NCI-H1092 (cell line): ENCODE results near the gene GOLGA6C.
"Not testable (repeated sequence)": the region's sequence is repeated elsewhere in the genome, so short reads cannot be mapped to it uniquely, and the experiment has no call there.

Experiments
- DNase-seq: peaks from one replicate; lab custom pipeline; 2025; lab: John Stamatoyannopoulos, UW

GOLGA6C gene

DNA sequence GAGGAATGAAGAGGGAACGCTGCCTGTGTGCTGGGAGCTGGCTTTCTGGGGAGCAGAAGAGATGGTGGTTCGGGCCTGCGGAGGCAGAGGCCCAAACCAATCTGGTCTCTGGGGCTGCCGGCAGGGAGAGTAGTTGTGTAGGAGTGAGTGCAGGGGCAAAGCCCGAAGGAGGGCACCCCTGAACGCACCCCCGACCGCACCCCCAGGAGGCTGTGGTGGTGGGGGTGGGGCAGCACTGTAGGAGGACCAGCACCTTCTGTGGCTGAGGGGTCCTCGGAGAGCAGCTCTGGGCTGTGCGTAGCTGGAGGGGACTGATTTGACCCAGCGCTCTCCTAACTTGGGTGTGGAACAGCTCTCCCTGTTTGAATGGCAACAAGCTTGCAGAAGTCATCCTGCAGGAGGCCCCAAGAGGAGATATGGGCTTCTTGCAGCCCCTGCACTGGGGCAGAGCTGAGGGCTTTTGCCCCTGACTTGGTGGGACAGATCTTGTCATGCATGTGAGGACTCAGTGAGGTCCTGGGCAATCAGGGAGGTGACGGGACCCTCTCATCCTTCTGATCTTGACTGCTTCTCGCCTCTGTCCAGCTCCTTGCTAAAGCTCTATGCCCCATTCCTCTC lies 30.4 kb upstream of the GOLGA6C start:
- DNase-seq, result no peak

DNA sequence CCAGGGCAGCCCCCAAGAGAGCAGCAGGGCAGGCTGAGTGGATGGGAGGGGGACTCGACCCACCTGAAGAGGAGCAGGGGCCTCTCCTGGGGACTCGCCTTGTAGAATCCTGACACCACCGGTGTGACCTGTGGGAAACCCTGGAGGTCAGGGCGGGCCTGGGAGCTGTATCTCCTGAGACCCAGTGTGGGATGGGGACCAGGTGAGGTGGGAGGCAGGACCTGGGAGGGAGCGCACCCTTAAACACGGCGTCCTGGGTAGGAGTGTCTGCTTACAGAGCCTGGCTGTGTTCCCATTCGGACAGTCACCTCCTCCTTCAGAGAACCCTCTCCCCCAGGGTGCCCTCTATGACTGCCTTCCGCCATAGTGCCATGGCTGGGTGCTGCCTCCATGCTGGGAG lies 29.3 kb upstream of the GOLGA6C start:
- DNase-seq, result no peak

DNA sequence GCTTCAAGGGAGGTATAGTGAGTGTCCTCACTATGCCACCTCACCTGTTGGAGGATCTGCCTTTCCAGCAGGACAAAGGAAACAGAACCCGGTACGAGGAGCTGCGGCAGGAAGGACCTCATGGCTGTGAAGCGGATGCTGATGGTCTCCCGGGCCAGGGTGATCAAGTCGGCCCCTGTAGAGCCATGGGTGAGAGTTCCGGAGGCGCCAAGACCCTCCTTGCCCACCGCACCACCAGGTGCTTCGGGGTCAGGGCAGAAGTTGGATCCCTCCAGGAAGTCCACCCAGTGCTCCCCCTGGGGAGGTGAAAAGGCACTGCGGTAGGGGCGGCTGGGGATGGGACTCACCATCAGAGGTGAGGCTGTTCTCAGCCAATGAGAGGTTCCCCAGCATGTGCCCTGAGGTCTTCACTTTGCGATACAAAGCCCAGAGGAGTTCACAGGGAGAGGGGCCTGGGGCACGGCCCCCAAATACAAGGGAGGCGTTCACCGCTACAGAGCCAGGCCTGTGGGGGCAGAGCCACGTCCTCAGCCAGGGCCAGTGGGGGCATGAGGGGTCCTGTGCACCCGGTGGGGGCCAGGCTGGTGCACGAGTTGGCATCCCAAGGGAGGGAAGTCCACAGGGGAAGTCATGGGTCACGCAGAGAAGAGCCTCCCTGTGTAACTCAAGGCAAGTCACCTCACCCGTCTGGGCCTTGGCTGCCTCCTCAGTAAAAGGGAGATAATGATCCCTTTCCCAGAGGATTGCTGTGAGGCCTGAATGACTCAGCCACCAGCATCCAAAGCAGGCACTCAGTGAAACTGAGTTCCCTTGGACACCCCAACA lies 28.7 kb upstream of the GOLGA6C start:
- no peak for DNase-seq

DNA sequence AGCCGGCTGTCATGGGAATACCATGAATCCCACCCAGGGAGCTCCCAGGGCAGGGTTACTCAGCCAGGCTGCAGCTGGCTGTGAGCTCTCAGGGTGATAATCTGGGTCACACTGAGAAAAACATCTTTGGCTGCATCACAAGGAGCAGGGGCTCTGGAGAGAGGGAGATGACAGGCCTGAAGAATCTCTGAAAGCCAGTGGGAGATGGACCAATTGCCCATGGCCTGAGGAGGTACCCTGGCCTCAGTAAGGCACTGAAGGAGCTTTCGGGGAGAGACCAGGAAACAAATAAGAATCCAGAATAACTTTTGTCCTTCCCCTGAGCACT lies 28.2 kb upstream of the GOLGA6C start:
- no peak for DNase-seq

DNA sequence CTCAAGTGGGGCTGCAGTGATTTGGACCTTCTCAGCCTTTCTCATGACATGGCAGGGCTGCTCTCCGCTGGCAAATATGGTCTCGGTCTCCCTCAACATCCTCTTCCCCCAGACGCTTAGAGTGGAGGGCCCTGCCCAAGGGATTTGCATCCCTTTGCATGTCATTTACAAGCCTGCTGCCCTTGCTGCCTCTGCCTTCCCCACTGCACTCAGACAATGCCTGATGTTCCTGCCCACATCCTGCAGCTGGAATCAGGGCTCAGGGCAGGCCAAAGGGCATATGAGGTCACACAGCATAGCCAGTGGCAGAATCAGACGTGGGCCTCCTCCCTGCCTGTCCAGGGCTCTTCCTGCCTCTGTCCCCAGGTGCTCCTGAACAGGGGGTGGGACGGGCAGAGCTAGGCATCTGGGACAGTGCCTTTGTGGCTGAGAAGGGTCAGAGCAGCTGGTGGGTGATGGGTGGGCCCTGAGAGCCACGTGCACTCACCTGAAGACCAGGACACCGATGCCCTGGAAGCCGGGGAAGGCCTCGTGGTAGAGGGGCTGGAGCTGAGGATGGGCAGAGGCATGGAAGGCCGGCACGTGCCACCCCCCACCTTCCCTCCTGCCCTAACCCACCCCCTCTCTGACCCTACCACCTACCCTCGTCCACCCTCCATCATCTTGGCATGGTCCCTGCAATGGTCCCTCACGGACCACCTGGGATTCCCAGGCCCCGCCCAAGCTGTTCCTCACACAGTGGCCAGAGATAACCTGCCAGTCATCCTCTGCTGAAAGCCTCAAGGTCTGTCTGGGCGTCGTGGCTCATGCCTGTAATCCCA lies 27.4 kb upstream of the GOLGA6C start:
- DNase-seq, result no peak

DNA sequence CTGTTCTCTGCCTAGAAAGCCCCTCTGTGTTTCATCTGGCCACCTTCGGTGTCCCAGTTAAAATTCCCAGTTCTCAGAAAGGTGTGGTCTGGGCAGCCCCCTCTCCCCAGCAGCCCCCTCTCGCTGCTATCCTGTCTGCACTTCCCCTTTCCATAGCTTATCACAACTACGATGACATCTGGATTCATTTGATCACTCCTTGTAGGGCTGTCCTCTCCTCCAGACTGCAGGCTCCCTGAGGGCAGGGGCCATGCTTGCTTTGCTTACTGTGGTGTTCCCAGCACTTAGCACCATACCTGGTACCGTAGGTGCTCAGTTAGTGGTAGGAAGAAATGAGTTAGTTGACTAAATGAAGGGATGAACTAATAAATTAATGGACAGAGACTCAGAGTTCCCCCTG lies 26.3 kb upstream of the GOLGA6C start:
- no peak for DNase-seq

DNA sequence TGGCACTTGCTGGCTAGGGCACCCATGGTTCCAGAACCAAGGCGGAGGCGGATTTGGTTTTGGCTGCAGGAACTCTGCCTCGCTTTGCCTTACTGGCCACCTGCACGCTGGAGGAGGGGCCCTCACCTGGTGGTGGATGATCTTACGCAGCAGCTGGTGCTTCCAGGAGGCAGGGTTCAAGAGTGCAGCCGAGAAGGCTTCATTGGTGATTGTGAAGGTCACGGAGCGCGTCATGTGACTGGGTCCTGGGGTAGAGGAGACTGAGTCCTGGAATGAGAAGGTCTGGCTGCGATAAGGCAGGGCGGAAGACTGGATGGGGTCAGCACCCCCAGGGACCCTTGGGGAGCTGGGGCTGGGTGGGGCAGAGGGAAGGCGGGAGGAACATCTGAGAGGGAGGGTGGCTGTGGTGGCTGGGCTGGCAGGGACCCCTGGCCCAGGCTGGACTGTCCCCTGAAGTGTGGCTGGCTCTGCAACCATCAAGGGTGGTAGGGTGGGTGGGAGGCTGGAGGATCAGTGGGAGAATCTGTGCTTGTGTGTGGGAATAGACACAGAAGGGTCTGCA lies 25.8 kb upstream of the GOLGA6C start:
- no peak for DNase-seq

DNA sequence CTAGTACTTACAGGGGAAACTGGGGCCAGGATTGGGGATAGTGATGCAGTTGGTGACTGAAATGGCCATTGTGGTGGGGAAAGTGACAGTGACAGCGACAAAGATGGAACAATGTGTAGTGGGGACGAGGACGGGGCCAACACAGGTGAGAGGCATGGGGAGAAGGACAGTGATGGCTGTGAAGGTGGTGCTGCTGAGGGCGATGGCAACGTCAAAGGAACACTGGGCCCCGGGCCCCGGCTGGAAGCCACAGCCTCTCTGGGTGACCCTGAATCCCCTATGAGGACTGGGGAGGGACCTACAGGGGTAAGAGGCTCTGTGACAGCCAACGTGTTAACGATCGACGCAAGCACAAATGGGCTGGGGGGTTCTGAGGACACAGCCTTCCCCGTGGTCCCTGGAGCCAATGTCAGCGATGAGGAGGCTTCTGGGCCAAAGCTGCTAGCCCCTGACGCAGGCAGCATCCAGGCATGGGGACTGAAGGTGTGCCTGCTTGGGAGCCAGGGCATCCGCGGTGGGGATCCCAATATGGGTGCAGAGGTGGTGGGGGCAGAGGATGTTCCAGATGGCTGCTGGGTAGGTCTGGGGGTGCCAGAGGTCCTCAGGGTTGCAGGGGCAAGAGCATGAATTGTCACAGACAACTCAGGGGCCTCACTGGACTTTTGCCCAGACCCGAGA lies 25.2 kb upstream of the GOLGA6C start:
- no peak for DNase-seq

DNA sequence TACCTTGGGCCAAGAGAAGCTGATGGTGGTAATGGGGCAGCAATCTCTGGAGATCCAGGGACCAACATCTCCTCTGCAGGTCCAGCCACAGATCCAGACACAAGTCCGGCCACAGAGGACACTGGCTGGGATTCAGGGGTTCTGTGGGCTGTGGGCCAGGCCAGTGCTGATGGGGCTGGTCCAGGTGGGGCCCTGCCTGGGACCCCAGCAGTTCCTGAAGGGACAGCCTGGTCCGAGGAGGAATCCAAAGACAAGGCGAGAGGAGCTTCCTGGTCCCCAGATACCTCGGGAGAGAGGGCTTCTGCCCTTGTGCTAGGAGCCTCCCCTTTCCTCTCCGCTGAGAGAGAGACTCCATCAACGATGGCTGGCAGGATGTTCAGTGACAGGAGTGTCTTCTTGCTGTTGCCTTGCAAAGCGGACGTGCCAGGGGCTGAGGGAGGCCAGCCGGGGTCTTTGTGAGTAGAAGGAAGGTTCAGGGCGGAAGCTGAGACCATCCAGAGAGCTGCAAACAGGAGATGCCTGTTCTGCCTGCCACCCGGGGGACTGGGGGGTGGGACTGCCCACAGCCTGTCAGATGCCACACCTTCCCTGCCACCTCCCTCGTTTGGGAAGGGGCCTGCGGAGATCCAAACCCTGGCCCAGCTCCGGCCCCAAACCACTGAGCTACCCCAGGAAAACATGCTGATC lies 24.5 kb upstream of the GOLGA6C start:
- DNase-seq, result no peak

DNA sequence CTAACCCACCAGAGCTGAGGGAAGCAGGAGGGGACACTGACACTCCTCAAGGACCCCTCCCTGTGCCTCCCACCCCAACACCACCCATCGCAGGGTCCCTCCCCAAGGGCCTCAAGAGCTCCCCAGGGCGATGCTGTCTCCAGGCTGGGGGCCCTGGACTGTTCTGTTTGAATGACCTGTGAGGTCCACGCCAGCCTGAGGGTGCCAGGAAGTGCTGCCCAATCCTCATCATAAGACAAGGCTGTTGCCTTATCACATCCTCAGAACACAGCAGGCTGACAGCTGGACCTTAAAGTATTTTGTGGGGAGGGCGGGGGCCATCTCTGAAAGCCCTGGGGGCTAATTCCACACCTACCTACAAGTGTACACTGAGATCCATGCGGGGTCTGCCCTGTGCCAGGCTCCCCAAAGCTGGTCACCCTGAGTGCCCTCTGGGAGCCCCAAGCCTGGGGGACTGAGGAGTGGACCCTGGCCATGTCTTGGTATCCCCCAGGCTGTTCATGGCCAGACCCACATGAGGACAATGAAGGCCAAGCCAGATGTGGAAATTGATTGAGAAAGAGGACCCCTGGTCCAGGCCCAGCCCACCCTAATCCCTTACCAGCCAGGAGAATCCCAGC lies 23.8 kb upstream of the GOLGA6C start:
- no peak for DNase-seq

DNA sequence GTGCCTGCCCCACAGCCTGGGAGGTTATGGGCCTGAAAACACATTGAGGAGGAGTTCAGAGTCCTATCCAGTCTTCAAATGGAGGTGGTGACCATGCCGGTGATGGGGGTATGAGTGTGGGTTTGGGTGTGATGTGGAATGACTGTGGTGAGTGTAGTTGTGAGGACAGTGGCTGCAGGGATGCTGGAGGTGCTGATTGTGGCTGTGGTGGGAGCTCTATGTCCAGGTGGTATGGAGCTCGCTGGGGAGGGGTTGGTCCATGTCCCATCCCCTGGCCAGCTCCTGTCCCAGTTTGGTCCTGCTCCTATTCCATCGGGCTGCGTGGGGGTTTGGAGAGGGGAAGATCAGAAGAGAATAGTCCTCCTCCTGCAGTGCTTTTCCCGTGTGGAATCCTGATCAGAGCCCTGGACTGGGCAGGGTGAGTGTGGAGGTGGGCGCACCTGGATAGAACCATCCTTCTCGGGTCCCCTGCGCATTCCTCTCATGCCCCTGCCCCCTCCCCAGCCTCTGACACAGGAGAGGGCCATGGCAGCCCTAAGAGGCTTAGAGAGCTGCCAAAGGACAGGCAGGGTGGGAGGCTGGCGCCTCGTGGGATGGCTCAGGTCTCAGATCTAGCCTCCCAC lies 23.0 kb upstream of the GOLGA6C start:
- DNase-seq, result no peak

DNA sequence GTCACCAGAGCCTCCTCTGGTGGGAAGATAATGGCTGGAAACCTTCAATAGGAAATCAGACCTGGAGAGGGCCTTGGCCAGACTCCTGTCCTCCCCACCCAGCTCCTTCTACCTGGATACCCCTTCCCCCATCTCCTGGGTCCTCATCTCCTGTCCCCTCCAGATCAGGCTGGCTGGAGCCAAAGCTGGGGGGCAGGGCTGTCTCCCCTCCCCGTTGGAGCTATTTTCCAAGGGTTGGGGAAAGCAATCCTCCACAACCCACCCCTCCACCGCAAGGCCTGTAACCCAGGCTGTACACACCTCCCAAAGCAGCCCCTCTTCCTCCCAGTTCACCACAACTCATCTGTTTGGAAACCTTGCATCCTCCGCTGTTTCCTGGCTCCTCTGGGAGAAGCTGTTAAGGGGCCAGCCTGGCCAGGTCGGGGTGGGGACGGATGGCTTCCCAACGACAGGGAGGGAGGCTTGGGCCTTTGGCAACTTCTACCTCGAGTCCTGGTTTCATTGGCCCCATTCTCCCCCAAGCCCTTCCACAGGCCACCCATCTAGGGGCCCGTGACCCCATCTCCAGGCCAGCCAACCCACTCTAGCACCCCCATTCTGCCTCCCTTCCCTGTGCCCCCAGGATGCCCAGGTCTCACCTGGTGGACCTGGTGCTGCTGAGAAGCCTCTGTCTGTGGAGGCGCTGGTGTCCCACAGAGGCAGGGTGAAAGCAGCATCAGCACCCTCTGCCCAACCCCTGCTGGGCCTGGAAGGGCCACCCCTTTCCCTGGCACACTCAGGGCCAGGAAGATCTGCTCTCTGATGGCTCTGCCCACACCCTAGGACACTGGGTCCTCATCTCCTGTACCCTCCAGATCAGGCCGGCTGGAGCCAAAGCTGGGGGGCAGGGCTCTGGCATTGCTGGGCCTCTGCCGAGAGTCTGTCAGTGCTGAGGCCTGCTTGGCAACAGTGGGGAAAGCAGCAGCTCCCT lies 22.1 kb upstream of the GOLGA6C start:
- no peak for DNase-seq

DNA sequence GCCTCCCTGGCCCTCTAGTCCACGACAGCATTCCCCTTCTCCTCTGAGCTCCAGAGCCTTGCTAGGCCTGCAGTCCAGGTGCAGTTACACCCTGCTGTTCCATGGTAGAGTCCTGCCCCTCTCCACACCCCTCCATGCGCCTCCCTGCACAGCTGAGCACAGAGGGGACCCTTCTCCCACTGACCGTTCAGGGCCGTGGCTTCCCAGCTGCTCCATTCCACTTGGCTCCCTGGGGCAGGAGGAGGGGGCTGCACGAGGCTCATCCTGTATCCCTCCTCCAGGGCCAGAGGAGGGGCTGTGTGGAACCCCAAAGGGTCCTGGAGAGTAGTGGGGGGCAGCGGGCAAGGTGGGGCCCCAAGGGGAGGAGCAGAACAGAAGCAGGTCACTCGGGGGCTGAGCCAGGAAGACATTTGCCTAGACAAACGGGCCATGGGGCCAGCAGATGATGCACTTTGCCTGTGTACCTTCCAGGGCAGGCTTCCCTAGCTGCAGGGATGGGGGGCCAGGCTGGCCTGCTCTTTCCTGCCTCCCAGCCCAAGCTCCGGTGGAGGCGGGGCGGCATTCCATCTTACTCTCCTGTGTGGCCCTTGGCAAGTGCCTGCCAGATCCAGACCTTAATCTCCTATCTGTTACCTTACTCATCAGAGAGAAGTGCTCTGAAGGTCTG lies 20.7 kb upstream of the GOLGA6C start:
- DNase-seq, result no peak

DNA sequence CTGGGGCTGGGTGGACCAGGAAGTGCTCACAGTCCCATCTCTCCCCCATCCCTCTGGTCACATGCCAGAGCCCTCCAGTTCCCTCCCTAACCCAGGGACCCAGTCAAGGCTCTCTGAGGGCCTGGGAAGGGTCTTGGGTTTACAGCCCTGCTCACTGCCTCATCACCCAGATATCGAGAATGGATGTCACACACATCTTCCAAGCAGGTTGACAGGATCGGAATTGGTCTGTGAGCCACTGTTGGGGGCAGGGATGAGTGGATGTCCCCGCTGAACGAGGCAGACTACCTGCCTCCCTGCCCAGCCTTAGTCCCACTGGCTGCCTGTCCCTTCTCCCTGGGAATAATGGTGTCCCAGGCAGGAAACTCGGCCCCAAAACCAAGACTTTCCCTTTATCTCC lies 20.0 kb upstream of the GOLGA6C start:
- no peak for DNase-seq

DNA sequence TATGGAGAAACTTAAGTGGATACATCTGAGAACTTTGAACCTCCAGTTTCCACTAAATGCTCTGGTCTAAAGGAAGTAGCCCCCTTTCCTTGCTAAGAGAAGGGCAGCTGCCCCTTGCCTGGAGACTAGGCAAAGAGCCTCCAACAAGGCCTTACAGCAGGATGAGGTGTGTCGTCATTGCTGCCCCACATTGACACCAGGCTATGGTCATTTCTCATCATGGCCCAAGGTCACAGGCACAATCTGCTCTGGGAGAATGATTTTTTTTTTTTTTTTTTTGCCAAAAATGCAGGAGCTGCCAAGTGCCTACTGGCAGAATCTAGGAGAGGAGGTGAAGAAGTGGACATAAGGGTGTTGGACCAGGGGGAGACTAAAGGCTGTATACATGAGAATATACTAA lies 12.4 kb upstream of the GOLGA6C start:
- not testable (repeated sequence) for DNase-seq

DNA sequence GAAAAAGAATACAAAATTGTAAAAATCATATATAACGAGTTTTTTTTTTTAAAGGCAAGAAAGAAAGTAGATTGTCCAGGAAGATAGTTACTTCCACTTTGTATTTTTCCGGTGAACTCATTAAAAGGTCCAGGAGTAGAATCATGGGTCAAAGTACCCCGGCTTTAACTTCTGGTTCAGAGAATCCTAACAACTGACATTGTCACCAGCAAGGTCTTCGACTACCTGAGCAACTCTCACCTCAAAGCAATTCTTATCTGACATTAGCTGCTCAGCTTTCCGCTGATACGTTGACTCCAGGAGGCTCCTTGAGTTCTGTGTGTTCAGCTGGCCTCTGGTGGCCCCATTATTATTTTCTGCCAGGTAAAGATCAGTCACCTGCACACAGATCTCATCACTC lies 9.1 kb upstream of the GOLGA6C start:
- not testable (repeated sequence) for DNase-seq

DNA sequence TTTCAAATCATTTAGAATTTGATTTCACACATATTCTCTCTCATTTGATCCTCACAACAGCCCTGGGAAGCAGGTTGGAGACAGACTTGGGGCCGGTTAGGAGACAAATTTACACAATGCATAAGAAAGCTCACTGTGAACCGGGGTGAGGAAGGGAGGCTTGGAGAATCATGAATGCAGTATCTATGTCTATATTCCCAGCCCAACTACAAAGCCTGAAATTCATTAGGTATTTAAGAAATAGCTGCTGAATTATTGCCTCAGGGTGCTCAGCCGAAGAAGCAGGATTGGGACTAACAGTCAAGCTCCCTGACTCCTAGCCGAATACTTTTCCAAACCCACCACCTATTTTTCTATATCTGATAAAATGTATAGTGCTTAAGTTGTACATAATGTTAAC lies 8.4 kb upstream of the GOLGA6C start:
- DNase-seq, result no peak

DNA sequence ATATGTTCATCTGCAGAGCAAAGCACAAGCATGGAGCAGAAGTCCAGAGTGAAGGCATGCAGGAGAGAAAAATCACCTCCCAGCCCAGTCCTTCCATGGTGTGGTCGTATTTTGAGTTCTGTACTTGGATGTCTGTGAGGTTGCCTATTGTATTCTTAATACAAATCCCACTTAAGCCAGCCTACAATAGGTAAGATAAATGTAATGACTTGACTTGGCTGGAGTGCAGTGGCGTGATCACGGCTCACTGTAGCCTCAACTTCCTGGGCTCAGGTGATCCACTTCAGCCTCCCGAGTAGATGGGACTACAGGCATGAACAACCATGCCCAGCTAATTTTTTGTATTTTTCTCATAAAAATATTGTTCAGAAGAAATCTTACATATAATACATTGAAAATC lies 6.8 kb upstream of the GOLGA6C start:
- DNase-seq, result not testable (repeated sequence)

DNA sequence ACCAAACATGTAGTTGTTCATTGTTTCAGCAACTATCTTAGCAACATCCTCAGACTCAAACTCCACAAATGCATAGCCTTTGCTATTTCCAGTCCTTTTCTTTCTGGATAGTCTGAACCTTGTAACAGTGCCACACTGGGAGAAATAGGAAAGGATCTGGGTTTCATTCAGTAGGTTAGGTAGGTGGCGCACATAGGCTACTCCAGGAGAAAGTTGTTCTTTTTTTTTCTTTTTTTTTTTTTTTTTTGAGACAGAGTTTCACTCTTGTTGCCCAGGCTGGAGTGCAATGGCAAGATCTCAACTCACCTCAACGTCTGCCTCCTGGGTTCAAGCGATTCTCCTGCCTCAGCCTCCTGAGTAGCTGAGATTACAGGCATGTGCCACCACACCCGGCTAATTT lies 5.8 kb upstream of the GOLGA6C start:
- DNase-seq, result not testable (repeated sequence)
